KOPT-K1 (cell line): ENCODE data around the gene CGNL1.

ENCODE experiments used
- H3K27ac ChIP-seq: fragments of 200-600 bp; sonication (generic); 2 replicates; pipeline ENCODE4 v1.5.1; 2016; ENCODE audit warnings: antibody characterized with exemption, mild to moderate bottlenecking, low read depth, low read length; ENCODE audit not compliant: poor library complexity, severe bottlenecking
- H3K36me3 ChIP-seq: fragments of 200-600 bp; sonication (generic); 2 replicates; pipeline ENCODE4 v1.5.1; 2017; ENCODE audit warnings: antibody characterized with exemption, mild to moderate bottlenecking, low read length, moderate library complexity; ENCODE audit not compliant: insufficient read depth
- H3K9me3 ChIP-seq: fragments of 200-600 bp; sonication (generic); 2 replicates; pipeline ENCODE4 v1.5.1; 2017; ENCODE audit warnings: antibody characterized with exemption, low read length, mild to moderate bottlenecking; ENCODE audit not compliant: insufficient read depth, poor library complexity, severe bottlenecking

The CGNL1 gene

DNA sequence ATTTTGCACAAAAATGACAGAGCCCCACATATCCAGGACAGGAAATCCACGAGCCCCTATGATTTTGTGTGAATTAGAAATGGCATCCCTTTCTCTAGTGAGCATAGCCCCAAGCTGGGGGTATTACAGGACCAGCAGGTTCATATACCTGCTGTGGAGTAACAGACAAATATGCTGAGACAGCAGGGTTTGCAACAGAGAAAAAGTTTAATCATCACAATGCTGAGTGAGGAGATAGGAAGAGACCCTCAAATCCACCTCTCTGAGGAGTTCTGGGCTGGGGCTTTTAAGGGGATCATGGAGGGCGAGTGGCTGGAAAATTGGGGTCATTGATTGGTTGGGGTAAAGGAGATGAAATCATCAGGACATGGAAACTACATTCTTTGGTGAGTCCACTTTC lies 207.0 kb downstream of the CGNL1 start:
- Histone ChIP-seq H3K36me3 (no peaks in the 10 kb centered on the region), H3K9me3 (peaks cover 14% of the 10 kb centered on the region), H3K27ac (no peak overlapping the region)

DNA sequence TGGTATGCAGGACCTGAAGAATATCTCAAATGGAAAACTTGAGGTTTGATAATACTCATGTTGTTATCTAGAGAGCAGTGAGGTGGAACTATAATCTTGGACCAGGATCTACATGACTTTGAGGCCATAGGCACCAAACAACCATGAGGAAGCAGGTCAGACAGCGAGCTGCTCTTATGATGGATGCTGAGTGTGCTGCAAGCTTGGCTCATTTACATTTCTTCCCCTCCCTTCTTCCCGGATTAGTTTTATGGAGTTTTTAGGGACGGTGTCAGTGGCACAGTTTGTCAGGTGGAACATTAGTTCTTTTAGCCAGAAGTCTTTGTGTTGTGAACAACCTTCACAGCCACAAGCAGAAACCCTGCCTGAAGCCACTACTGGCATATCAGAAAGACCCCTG lies 207.4 kb downstream of the CGNL1 start:
- Histone ChIP-seq H3K27ac (no peak overlapping the region), H3K9me3 (peaks cover 14% of the 10 kb centered on the region), H3K36me3 (no peaks in the 10 kb centered on the region)

- no peak overlapping the region for H3K27ac ChIP-seq
- H3K9me3 ChIP-seq, result peaks cover 14% of the 10 kb centered on the region
- H3K36me3 ChIP-seq, result no peaks in the 10 kb centered on the region
Measured at GRCh38 chr15:57586661-57587424, 210.5 kb downstream of the CGNL1 start.

DNA sequence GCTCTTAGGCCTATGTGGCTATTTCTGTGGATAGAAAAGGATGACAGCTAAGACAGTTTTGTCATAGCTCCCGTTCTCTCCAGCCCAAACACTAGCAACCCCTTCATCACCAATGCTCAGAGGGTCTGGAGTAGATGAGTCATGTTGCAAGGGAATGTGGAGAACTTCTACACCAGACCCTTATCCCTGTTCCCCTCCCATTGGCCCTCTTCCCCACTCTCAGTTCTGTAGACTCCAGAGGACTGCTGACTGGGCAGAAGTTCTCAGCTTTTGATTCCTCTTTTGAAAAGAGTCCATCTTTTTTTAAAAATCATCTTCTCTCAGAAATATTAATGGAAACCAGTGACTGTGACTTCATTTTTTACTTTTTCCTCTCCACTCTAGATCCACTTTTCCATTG lies 213.0 kb downstream of the CGNL1 start:
- H3K27ac ChIP-seq, result no peak overlapping the region
- no peaks in the 10 kb centered on the region for H3K9me3 ChIP-seq
- no peaks in the 10 kb centered on the region for H3K36me3 ChIP-seq

DNA sequence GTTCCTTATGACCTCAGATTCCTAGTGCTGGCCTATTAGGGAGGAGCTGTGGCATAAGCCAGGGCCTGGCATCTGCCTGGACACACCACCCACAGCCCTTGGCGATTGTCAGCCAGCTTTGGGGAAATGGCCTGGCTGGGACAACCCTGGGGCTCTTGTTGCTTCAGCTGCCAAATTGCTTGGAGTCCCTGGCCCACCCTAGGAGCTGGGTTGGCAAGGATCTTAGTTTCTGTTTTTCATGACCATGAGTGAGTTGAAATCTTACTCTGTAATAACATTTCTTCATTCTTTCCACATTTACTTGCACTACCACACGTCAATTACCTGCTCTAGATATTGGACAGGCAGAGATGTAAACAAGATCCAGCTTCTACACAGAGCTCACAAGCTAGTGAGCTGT lies 213.4 kb downstream of the CGNL1 start:
- Histone ChIP-seq H3K27ac (no peak overlapping the region), H3K9me3 (no peaks in the 10 kb centered on the region), H3K36me3 (no peaks in the 10 kb centered on the region)

DNA sequence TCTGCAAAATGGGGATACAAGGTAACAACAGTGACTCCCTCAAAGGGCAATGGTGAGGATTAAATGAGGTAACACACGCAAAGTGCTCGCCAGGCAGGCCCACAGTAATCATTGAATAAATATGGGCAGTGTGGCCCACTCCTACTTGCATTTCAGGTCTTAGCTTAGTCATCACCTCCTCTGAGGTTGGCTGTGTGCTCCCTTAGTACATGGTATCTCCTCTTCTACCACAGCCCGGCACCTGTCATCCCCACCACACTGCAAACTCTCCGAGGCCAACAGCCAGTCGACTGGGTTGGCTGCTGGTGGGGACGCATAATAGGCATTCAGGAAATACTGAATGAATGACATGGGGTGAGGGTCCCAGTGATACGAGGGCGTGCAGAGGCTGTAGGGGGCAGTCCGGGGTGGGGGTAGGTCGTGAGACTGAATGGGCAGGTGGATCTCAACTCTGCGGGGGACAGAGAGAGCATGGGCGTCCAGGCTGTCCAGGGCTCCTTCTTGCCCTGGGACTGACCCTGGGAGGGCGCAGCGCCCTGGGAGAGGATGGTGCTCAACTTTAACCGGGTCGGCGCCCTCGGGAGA lies 215.0 kb downstream of the CGNL1 start:
- no peaks in the 10 kb centered on the region for H3K9me3 ChIP-seq
- no peak overlapping the region for H3K27ac ChIP-seq
- H3K36me3 ChIP-seq, result no peaks in the 10 kb centered on the region

DNA sequence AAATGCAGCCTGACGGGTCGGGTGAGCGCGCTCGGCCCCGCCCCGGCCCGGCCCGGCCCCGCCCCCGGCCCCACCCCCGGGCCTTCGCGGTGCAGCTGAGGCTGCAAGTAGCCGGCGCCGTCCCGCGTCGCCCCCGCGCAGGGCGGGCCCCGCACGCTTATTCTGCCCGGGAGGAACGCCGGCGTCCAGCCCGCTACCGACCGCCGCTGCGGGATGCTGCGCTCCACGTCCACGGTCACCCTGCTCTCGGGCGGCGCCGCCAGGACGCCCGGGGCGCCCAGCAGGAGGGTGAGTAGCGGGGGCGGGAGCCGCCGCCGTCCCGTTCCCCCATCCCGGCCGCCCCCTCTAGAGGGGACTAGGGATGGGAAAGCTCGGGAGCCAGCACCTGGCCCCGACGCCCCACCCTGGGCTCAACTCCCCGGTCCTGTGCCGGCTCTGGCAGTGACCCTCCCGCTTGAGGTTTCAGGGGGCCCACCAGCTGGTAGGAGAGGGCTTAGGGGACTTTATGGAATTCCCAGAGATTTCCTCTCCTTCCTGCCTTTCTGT lies 215.6 kb downstream of the CGNL1 start, which contains the start of gene MYZAP:
MYZAP (plus strand) TSS at position 83 of the 546 bp plus-strand sequence; CDS start at position 214, 131 bp downstream.
- Histone ChIP-seq H3K36me3 (no peaks in the 10 kb centered on the region), H3K9me3 (no peaks in the 10 kb centered on the region), H3K27ac (no peak within 1 kb of the TSS)

DNA sequence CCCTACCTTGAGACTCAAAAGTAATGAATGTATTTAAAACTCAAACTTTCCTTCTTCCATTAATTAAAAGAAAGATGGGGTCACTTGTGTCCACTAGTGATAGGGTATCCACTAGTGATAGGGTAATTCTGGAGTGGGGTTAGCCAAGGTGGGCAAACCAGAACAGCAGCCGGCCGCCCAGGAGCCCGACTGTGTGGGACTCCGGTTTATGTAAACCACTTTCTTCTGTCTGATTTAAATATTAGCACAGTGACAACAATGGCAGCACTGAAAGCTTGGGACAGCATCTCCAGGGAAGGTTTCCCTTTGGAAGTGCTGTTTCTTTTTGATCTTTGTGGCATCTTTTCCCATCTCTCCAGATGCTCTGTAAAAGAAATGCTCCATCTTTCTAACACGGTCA lies 216.1 kb downstream of the CGNL1 start:
- no peaks in the 10 kb centered on the region for H3K36me3 ChIP-seq
- H3K9me3 ChIP-seq, result no peaks in the 10 kb centered on the region
- H3K27ac ChIP-seq, result no peak overlapping the region

- no peaks in the 10 kb centered on the region for H3K36me3 ChIP-seq
- H3K27ac ChIP-seq, result no peak overlapping the region
- H3K9me3 ChIP-seq, result no peaks in the 10 kb centered on the region
Measured at GRCh38 chr15:57592836-57593420, 216.6 kb downstream of the CGNL1 start.

DNA sequence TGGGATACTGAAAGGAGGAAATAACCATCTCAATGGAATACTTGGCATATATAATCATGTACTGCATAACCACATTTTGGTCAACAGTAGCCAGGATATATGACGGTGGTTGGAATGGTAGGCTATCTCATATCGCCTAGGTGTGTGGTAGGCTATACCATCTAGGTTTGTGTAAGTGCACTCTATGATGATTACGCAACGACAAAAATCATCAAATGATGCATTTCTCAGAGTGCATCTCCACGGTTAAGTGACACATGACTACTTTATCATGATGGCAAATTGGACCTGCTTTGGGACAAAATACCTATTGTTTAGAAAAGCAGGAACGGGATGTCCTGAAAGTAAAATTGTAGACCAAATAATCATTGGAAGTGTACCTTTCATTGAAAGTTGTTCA lies 218.2 kb downstream of the CGNL1 start:
- Histone ChIP-seq H3K36me3 (no peaks in the 10 kb centered on the region), H3K9me3 (no peaks in the 10 kb centered on the region), H3K27ac (no peak overlapping the region)

GRCh38 chr15:57595011-57595866 lies 218.9 kb downstream of the CGNL1 start:
- Histone ChIP-seq H3K27ac (no peak overlapping the region), H3K9me3 (no peaks in the 10 kb centered on the region), H3K36me3 (no peaks in the 10 kb centered on the region)

- Histone ChIP-seq H3K9me3 (no peaks in the 10 kb centered on the region), H3K36me3 (no peaks in the 10 kb centered on the region), H3K27ac (no peak overlapping the region)
Measured at GRCh38 chr15:57596301-57596855, 220.1 kb downstream of the CGNL1 start.

DNA sequence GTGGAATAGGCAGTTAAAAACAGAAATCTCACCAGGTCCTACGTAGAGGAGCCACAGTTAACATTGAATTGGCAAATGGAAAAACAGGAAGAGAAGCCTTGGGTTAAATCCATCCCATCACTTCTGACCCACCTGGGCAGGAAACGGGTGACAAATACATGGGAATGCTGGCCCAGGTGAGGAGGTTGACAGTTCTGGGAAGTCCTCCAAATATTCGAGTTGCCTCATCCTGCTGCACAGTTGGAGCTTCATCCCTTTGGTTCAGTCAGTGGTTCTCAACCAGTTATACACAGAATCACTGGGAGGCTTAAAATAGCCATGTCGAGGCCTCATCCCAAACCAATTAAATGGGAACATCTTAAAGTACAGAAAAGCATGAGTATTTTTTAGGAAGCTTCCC lies 220.7 kb downstream of the CGNL1 start:
- Histone ChIP-seq H3K27ac (no peak overlapping the region), H3K36me3 (no peaks in the 10 kb centered on the region)

GRCh38 chr15:57597431-57597830 lies 221.1 kb downstream of the CGNL1 start:
- Histone ChIP-seq H3K36me3 (no peaks in the 10 kb centered on the region), H3K27ac (no peak overlapping the region)

More for the DNA sequence above, 220.7 kb downstream of the CGNL1 start:
- no peaks in the 10 kb centered on the region for H3K9me3 ChIP-seq

More at GRCh38 chr15:57597431-57597830, 221.1 kb downstream of the CGNL1 start:
- H3K9me3 ChIP-seq, result no peaks in the 10 kb centered on the region
